H1 (cell line): Measurements from ENCODE around the gene CASD1. TPM values are rescaled to one million over a fixed set of nuclear protein-coding genes. Genes with fewer than 3 reads are reported as not detected.

Experiments
- CTCF ChIA-PET: fragments of 300-600 bp; sonication (Branson Sonifier 250); formaldehyde crosslinking; loops from one replicate; lab custom pipeline; 2021; ENCODE audit not compliant: partially characterized antibody; lab: Charles Lee
- POLR2A ChIA-PET: fragments of 300-600 bp; sonication (Branson Sonifier 250); formaldehyde crosslinking; loops from one replicate; lab custom pipeline; 2021; ENCODE audit warnings: inconsistent platforms; ENCODE audit not compliant: partially characterized antibody; lab: Charles Lee
- DNase-seq, 2 experiments: peaks; one replicate each; pipeline versions ENCODE4 v3.0.0 to v3.0.0-alpha.2; 2010 to 2022; ENCODE audit warnings: low spot score in 2 of 2, low read depth in 1 of 2, mixed read lengths in 1 of 2
- FAIRE-seq: peaks from 2 replicates; lab custom pipeline; 2011; peaks lifted over from hg19 to GRCh38; lab: Jason Lieb, UNC
- H2AFZ ChIP-seq: 2 replicates; pipeline ENCODE4 v1.8.1; 2012; ENCODE audit warnings: low read length, inconsistent platforms
- H2AK5ac ChIP-seq: 2 replicates; pipeline ENCODE4 v1.6.1; 2013; ENCODE audit warnings: low read depth, low read length
- H2BK120ac ChIP-seq: replicated peaks from 2 replicates; pipeline ENCODE3; 2013; ENCODE audit warnings: low read depth, low read length, inconsistent platforms
- H2BK12ac ChIP-seq: 2 replicates; pipeline ENCODE4 v1.6.1; 2013; ENCODE audit warnings: low read depth, low read length
- H2BK15ac ChIP-seq: 2 replicates; pipeline ENCODE4 v1.6.1; 2013; ENCODE audit warnings: low read length
- H2BK20ac ChIP-seq: 2 replicates; pipeline ENCODE4 v1.6.1; 2013; ENCODE audit warnings: low read length
- H2BK5ac ChIP-seq: 2 replicates; pipeline ENCODE4 v1.6.1; 2013; ENCODE audit warnings: low read depth, low read length
- H3K14ac ChIP-seq: 2 replicates; pipeline ENCODE4 v1.6.1; 2013; ENCODE audit warnings: inconsistent platforms; ENCODE audit not compliant: insufficient read length
- H3K18ac ChIP-seq: 2 replicates; pipeline ENCODE4 v1.6.1; 2013; ENCODE audit warnings: low read length; ENCODE audit errors: extremely low read depth
- H3K23ac ChIP-seq: 2 replicates; pipeline ENCODE4 v1.6.1; 2013; ENCODE audit warnings: inconsistent platforms; ENCODE audit not compliant: insufficient read length
- H3K23me2 ChIP-seq: 2 replicates; pipeline ENCODE4 v1.6.1; 2013; ENCODE audit warnings: low read depth, low read length
- H3K27ac ChIP-seq: 2 replicates; pipeline ENCODE4 v1.6.1; 2011; ENCODE audit warnings: low read depth, low read length, inconsistent platforms
- H3K27me3 ChIP-seq, 4 experiments: replicated peaks in 1 of 4; 1 replicate in 1 of 4; 2 replicates in 3 of 4; pipeline versions ENCODE4 v1.6.1 to v1.8.1; 2011 to 2013; ENCODE audit warnings: low read length in 3 of 4, mild to moderate bottlenecking in 3 of 4, inconsistent platforms in 2 of 4, mixed read lengths in 2 of 4, moderate library complexity in 1 of 4; ENCODE audit not compliant: control insufficient read depth in 3 of 4, insufficient read depth in 3 of 4; ENCODE audit errors: extremely low read depth in 1 of 4
- H3K36me3 ChIP-seq, 4 experiments: 2 replicates each; pipeline versions ENCODE4 v1.6.1 to v1.8.1; 2011 to 2013; ENCODE audit warnings: mild to moderate bottlenecking in 4 of 4, low read length in 3 of 4, moderate library complexity in 2 of 4, control low read depth in 1 of 4, inconsistent platforms in 1 of 4; ENCODE audit not compliant: insufficient read depth in 4 of 4, control insufficient read depth in 2 of 4
- H3K4ac ChIP-seq: replicated peaks from 2 replicates; pipeline ENCODE3; 2013; ENCODE audit warnings: low read length, low read depth, mixed read lengths, inconsistent platforms; ENCODE audit not compliant: insufficient read length
- H3K4me1 ChIP-seq, 4 experiments: replicated peaks in 1 of 4; 1 replicate in 1 of 4; 2 replicates in 3 of 4; pipeline versions ENCODE4 v1.6.1 to v1.8.1; 2011 to 2013; ENCODE audit warnings: low read length in 3 of 4, inconsistent platforms in 2 of 4, mixed read lengths in 1 of 4; ENCODE audit not compliant: insufficient read depth in 4 of 4, control insufficient read depth in 3 of 4
- H3K4me2 ChIP-seq, 2 experiments: 2 replicates each; pipeline versions ENCODE4 v1.6.1 to v1.8.1; 2011 to 2013; ENCODE audit warnings: low read depth in 2 of 2, low read length in 2 of 2, control low read depth in 1 of 2, inconsistent platforms in 1 of 2, mild to moderate bottlenecking in 1 of 2; ENCODE audit not compliant: insufficient read depth in 1 of 2
- H3K4me3 ChIP-seq, 4 experiments: fragments of 200-600, 300-600 bp in 1 of 4; sonication (generic), shearing (Covaris generic), sonication (Bioruptor Twin) in 1 of 4; 2 replicates each; pipeline versions ENCODE4 v1.5.1 to v1.8.1; 2011 to 2016; ENCODE audit warnings: low read length in 4 of 4, low read depth in 3 of 4, control low read depth in 2 of 4, inconsistent platforms in 2 of 4, mild to moderate bottlenecking in 2 of 4, mixed read lengths in 1 of 4, moderate library complexity in 1 of 4; ENCODE audit not compliant: insufficient read depth in 2 of 4; ENCODE audit errors: extremely low read depth in 1 of 4
- H3K56ac ChIP-seq: replicated peaks from 2 replicates; pipeline ENCODE3; 2013; ENCODE audit warnings: low read depth, mild to moderate bottlenecking, mixed read lengths, low read length, inconsistent platforms; ENCODE audit not compliant: insufficient read length
- H3K79me1 ChIP-seq: 2 replicates; pipeline ENCODE4 v1.6.1; 2013; ENCODE audit warnings: low read depth, low read length, control low read depth
- H3K79me2 ChIP-seq, 2 experiments: 2 replicates each; pipeline versions ENCODE4 v1.6.1 to v1.8.1; 2012 to 2013; ENCODE audit warnings: low read length in 2 of 2, mild to moderate bottlenecking in 2 of 2, inconsistent platforms in 1 of 2; ENCODE audit not compliant: insufficient read depth in 2 of 2, control insufficient read depth in 1 of 2
- H3K9ac ChIP-seq, 4 experiments: replicated peaks in 1 of 4; 1 replicate in 1 of 4; 2 replicates in 3 of 4; pipeline versions ENCODE4 v1.6.1 to v1.8.1; 2011 to 2013; ENCODE audit warnings: low read depth in 3 of 4, low read length in 3 of 4, control low read depth in 2 of 4, mild to moderate bottlenecking in 2 of 4, moderate library complexity in 2 of 4, inconsistent platforms in 1 of 4; ENCODE audit errors: extremely low read depth in 1 of 4
- H3K9me3 ChIP-seq, 2 experiments: 2 replicates each; pipeline versions ENCODE4 v1.6.1 to v1.8.1; 2012 to 2013; ENCODE audit warnings: mild to moderate bottlenecking in 2 of 2, moderate library complexity in 2 of 2, control low read depth in 1 of 2, inconsistent platforms in 1 of 2, low read depth in 1 of 2, low read length in 1 of 2, mixed read lengths in 1 of 2; ENCODE audit not compliant: insufficient read depth in 2 of 2
- H4K20me1 ChIP-seq, 2 experiments: replicated peaks in 1 of 2; 2 replicates each; pipeline versions ENCODE3 to v1.8.1; 2011 to 2013; ENCODE audit warnings: inconsistent platforms in 2 of 2, low read length in 2 of 2, mild to moderate bottlenecking in 1 of 2; ENCODE audit not compliant: insufficient read depth in 2 of 2, control insufficient read depth in 1 of 2
- H4K5ac ChIP-seq: 2 replicates; pipeline ENCODE4 v1.6.1; 2013; ENCODE audit warnings: low read length, low read depth, mixed read lengths, inconsistent platforms; ENCODE audit not compliant: insufficient read length
- H4K8ac ChIP-seq: 2 replicates; pipeline ENCODE4 v1.8.0; 2013; ENCODE audit warnings: mild to moderate bottlenecking, moderate library complexity, low read length, inconsistent platforms; ENCODE audit not compliant: insufficient read depth; ENCODE audit errors: extremely low read depth
- H4K91ac ChIP-seq: replicated peaks from 2 replicates; pipeline ENCODE3; 2013; ENCODE audit warnings: low read length, mixed read lengths, inconsistent platforms; ENCODE audit not compliant: insufficient read length
- ASH2L ChIP-seq: fragments of 200-600, 300-600 bp; sonication (generic); IDR thresholded peaks from one replicate; pipeline ENCODE4 v1.7.1; 2017; ENCODE audit warnings: low read length
- CBX8 ChIP-seq: fragments of 300-800, 300-1000 bp; sonication (generic); IDR thresholded peaks from 2 replicates; pipeline ENCODE4 v1.7.1; 2016; ENCODE audit warnings: low read depth, low read length, borderline replicate concordance
- EGR1 ChIP-seq: IDR thresholded peaks from 2 replicates; pipeline ENCODE4 v1.6.1; 2011; ENCODE audit warnings: low read depth, low read length, borderline replicate concordance
- JUND ChIP-seq: IDR thresholded peaks from 2 replicates; pipeline ENCODE4 v1.6.1; 2011; ENCODE audit warnings: mild to moderate bottlenecking, improper control_type of control experiment, low read length
- NRF1 ChIP-seq: IDR thresholded peaks from 2 replicates; pipeline ENCODE4 v1.6.1; 2011; ENCODE audit warnings: mild to moderate bottlenecking, low read depth, low read length, improper control_type of control experiment
- POLR2A ChIP-seq, 2 experiments: IDR thresholded peaks; 1 replicate in 1 of 2; 2 replicates in 1 of 2; pipeline ENCODE4 v1.6.1; 2011; ENCODE audit warnings: low read depth in 2 of 2, low read length in 2 of 2, mild to moderate bottlenecking in 2 of 2; ENCODE audit errors: control extremely low read depth in 1 of 2
- SP1 ChIP-seq: IDR thresholded peaks from 2 replicates; pipeline ENCODE4 v1.6.1; 2011; ENCODE audit warnings: low read depth, low read length
- TAF7 ChIP-seq: optimal IDR thresholded peaks from 2 replicates; pipeline ENCODE3; 2011; ENCODE audit warnings: low read depth, mild to moderate bottlenecking, inconsistent platforms, low read length, moderate library complexity, borderline replicate concordance
- TCF12 ChIP-seq: IDR thresholded peaks from 2 replicates; pipeline ENCODE4 v1.6.1; 2011; ENCODE audit warnings: low read depth, mild to moderate bottlenecking, low read length
- polyA plus RNA-seq, 7 experiments: library from polyadenylated mRNA; depleted of rRNA in 3 of 7; stranded (reverse) in 5 of 7; unstranded in 2 of 7; fragments of >200 nt in 5 of 7; fragments of 200-250 nt in 2 of 7; gene quantifications; 1 replicate in 5 of 7; 2 replicates in 1 of 7; 4 replicates in 1 of 7; pipeline versions ENCODE4 v1.2.1 to v1.2.3, GENCODE V29; 2011 to 2013; ENCODE audit warnings: missing spikeins in 2 of 7, mixed read lengths in 2 of 7
- total RNA-seq: library from RNA; stranded (reverse); fragmentation: NEBNext Ultra II Directional; extraction: Animal tissue kit (Norgen Biotek cat#: 25700); gene quantifications from 2 replicates; pipeline ENCODE4 v1.2.1, GENCODE V29; 2021
- TF ChIP-seq, protein P1 (sequence below): IDR thresholded peaks from 2 replicates; pipeline ENCODE4 v1.6.1; 2011; ENCODE audit warnings: low read length, improper control_type of control experiment

CASD1 gene
- total and polyA plus RNA-seq, 2 of the 8 experiments (the other 6 are each of a cell fraction or from before 2014, with no cell fraction given), result 14.2 to 18.8 TPM

DNA sequence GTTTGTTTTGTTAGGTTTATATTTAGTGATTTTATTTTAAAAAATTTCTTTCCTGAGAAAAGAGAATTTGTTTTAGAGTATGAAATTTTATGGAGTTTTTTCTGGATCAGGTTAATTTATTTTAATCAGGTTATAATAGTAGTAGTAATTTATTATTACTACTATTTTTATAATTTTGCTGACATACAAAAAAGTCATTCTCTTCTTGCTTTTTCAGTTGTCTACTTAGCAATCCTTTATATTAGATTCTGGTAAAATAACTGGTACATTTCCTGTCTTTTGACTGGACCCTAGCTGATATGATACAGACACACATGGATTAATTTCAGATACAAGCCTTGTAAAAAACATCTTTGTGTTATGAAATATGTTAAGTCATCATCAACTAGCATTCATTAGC, 5.3 kb downstream of the CASD1 start:
- no peak overlapping the region for H3K9ac ChIP-seq
- peaks cover 0 to 6% (median 0%) of the 10 kb centered on the region in 4 experiments; a peak in 1 of 8 replicates for H3K36me3 ChIP-seq
- H4K20me1 ChIP-seq, result peaks cover 0 to 3% of the 10 kb centered on the region in 2 experiments
- no peak overlapping the region for H2BK15ac ChIP-seq
- no peak overlapping the region for H3K14ac ChIP-seq
- no peak for FAIRE-seq
- H2BK12ac ChIP-seq, result no peak overlapping the region
- no peak overlapping the region for H3K4ac ChIP-seq
- H3K9me3 ChIP-seq, result no peaks in the 10 kb centered on the region
- no peak overlapping the region for H3K4me2 ChIP-seq
- H2BK20ac ChIP-seq, result no peak overlapping the region
- H4K8ac ChIP-seq, result no peak overlapping the region
- peaks cover 1 to 11% (median 3%) of the 10 kb centered on the region in 4 experiments; a peak in 5 of 7 replicates for H3K4me1 ChIP-seq
- POLR2A ChIA-PET, result no interaction called here
- H2BK5ac ChIP-seq, result no peak overlapping the region
- CTCF ChIA-PET, result interaction anchor here (0.7 to 0.9 kb wide), 2 partner anchors 21 to 134 kb away, joined by 3 read pairs; no protein-coding TSS in a partner anchor
- TF ChIP-seq POLR2A (IDR thresholded peaks at IDR 0.05; ENCODE audit: control extremely low read depth in 1 of 2, low read depth in 2 of 2, low read length in 2 of 2), result no peak
- no peak for TF ChIP-seq SP1
- no peak for TF ChIP-seq JUND
- TF ChIP-seq CBX8, result no peak
- TF ChIP-seq, protein P1, sequence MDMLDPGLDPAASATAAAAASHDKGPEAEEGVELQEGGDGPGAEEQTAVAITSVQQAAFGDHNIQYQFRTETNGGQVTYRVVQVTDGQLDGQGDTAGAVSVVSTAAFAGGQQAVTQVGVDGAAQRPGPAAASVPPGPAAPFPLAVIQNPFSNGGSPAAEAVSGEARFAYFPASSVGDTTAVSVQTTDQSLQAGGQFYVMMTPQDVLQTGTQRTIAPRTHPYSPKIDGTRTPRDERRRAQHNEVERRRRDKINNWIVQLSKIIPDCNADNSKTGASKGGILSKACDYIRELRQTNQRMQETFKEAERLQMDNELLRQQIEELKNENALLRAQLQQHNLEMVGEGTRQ, result no peak
- TF ChIP-seq EGR1, result no peak
- no peak for TF ChIP-seq ASH2L
- no peak for TF ChIP-seq TCF12
- no peak for TF ChIP-seq NRF1
- no peak for TF ChIP-seq TAF7
- TF ChIP-seq, all 59 proteins: peak for 0
- H4K91ac ChIP-seq, result no peak overlapping the region
- no peak overlapping the region for H2BK120ac ChIP-seq
- H3K4me3 ChIP-seq, result no peak overlapping the region
- H2AK5ac ChIP-seq, result no peak overlapping the region
- DNase-seq, result no peak
- H3K23ac ChIP-seq, result no peak overlapping the region
- H3K79me1 ChIP-seq, result no peaks in the 10 kb centered on the region
- H4K5ac ChIP-seq, result no peak overlapping the region
- no peak overlapping the region for H3K27ac ChIP-seq
- no peak overlapping the region for H3K18ac ChIP-seq
- no peak overlapping the region for H2AFZ ChIP-seq
- no peaks in the 10 kb centered on the region for H3K27me3 ChIP-seq
- peaks cover 0 to 90% of the 10 kb centered on the region in 2 experiments; a peak in 3 of 4 replicates for H3K79me2 ChIP-seq
- no peak overlapping the region for H3K56ac ChIP-seq
- H3K23me2 ChIP-seq, result no peaks in the 10 kb centered on the region; the same call in 1 of the 2 replicates
